Activated T-helper 2 cell treated with anti-CD3 and anti-CD28 coated beads, Interferon-gamma antibody, Interleukin-2, Interleukin-4, amounts not matched to agents 10 μg/mL and 5 μg/mL and 100 μg/mL, durations not matched to agents 14 hours and 24 hours and 36 hours (primary cell): Measurements from ENCODE around the gene ARHGEF17. TPM values are rescaled to one million over a fixed set of nuclear protein-coding genes. Genes with fewer than 3 reads are reported as not detected.

ENCODE experiments used
- DNase-seq: peaks from one replicate; pipeline ENCODE4 v3.0.0; 2021; ENCODE audit warnings: low spot score
- H3K27ac Mint-ChIP-seq: one replicate; pipeline ENCODE4 v1.8.0; 2021; ENCODE audit warnings: mixed read lengths
- H3K27me3 Mint-ChIP-seq: one replicate; pipeline ENCODE4 v1.8.0; 2021; ENCODE audit warnings: low read depth, mixed read lengths
- H3K36me3 Mint-ChIP-seq: one replicate; pipeline ENCODE4 v1.8.0; 2021; ENCODE audit warnings: low read depth, mixed read lengths
- H3K4me1 Mint-ChIP-seq: one replicate; pipeline ENCODE4 v1.8.0; 2021; ENCODE audit warnings: low read depth, mixed read lengths
- H3K4me3 Mint-ChIP-seq: one replicate; pipeline ENCODE4 v1.8.0; 2021; ENCODE audit warnings: low read depth, mild to moderate bottlenecking, moderate library complexity, mixed read lengths
- H3K9me3 Mint-ChIP-seq: one replicate; pipeline ENCODE4 v1.8.0; 2021; ENCODE audit warnings: mixed read lengths
- intact Hi-C: fragments of 100-400 bp; cut with micrococcal nuclease; formaldehyde crosslinking; loops from one replicate; pipeline ENCODE4 v1.15.1; 2023
- total RNA-seq: library from RNA; stranded (reverse); gene quantifications from 2 replicates; pipeline ENCODE4 v1.2.3, GENCODE V29; 2022

ARHGEF17 gene
- total RNA-seq, 1 donor from 2014 or later = 0.30 TPM

GRCh38 chr11:73342633-73343032 lies 34.6 kb downstream of the ARHGEF17 start:
- Mint-ChIP-seq H3K4me3 (no peak overlapping the region), H3K9me3 (no peaks in the 10 kb centered on the region), H3K27ac (no peak overlapping the region), H3K27me3 (peaks cover 4% of the 10 kb centered on the region), H3K36me3 (no peaks in the 10 kb centered on the region), H3K4me1 (no peaks in the 10 kb centered on the region)
- intact Hi-C loops = no loop called here
- no peak for DNase-seq

- Mint-ChIP-seq H3K27ac (no peak overlapping the region), H3K4me1 (no peaks in the 10 kb centered on the region)
Measured at GRCh38 chr11:73343076-73343873, 35.2 kb downstream of the ARHGEF17 start.

GRCh38 chr11:73344191-73344607 lies 36.1 kb downstream of the ARHGEF17 start:
- Mint-ChIP-seq H3K27me3 (peaks cover 4% of the 10 kb centered on the region), H3K27ac (no peak overlapping the region), H3K4me3 (no peak overlapping the region), H3K36me3 (no peaks in the 10 kb centered on the region), H3K4me1 (no peaks in the 10 kb centered on the region), H3K9me3 (no peaks in the 10 kb centered on the region)
- intact Hi-C loops = no loop called here
- no peak for DNase-seq

More at GRCh38 chr11:73343076-73343873, 35.2 kb downstream of the ARHGEF17 start:
- Mint-ChIP-seq H3K4me3 (no peak overlapping the region), H3K9me3 (no peaks in the 10 kb centered on the region), H3K27me3 (peaks cover 4% of the 10 kb centered on the region), H3K36me3 (no peaks in the 10 kb centered on the region)
- intact Hi-C loops = no loop called here
- DNase-seq = no peak

GRCh38 chr11:73345481-73346160 lies 37.5 kb downstream of the ARHGEF17 start:
- Mint-ChIP-seq H3K27ac (no peak overlapping the region), H3K27me3 (peaks cover 4% of the 10 kb centered on the region), H3K9me3 (no peaks in the 10 kb centered on the region), H3K36me3 (no peaks in the 10 kb centered on the region), H3K4me3 (no peak overlapping the region), H3K4me1 (peaks cover 8% of the 10 kb centered on the region)
- DNase-seq = no peak
- intact Hi-C loops = no loop called here

GRCh38 chr11:73346186-73346935 lies 38.3 kb downstream of the ARHGEF17 start:
- no peak for DNase-seq
- Mint-ChIP-seq H3K36me3 (no peaks in the 10 kb centered on the region), H3K27ac (no peak overlapping the region), H3K4me3 (no peak overlapping the region), H3K27me3 (peaks cover 4% of the 10 kb centered on the region), H3K9me3 (no peaks in the 10 kb centered on the region), H3K4me1 (peaks cover 15% of the 10 kb centered on the region)
- intact Hi-C loops = no loop called here

GRCh38 chr11:73347067-73347466 lies 39.0 kb downstream of the ARHGEF17 start:
- no peak for DNase-seq
- peaks cover 4% of the 10 kb centered on the region for H3K27me3 Mint-ChIP-seq
- H3K4me3 Mint-ChIP-seq = no peak overlapping the region
- peaks cover 17% of the 10 kb centered on the region for H3K4me1 Mint-ChIP-seq
- H3K27ac Mint-ChIP-seq = no peak overlapping the region
- intact Hi-C loops = no loop called here
- H3K9me3 Mint-ChIP-seq = no peaks in the 10 kb centered on the region
- no peaks in the 10 kb centered on the region for H3K36me3 Mint-ChIP-seq

GRCh38 chr11:73348838-73349237 lies 40.8 kb downstream of the ARHGEF17 start:
- intact Hi-C loops = no loop called here
- Mint-ChIP-seq H3K27me3 (peaks cover 4% of the 10 kb centered on the region), H3K4me3 (no peak overlapping the region), H3K36me3 (no peaks in the 10 kb centered on the region), H3K4me1 (peaks cover 28% of the 10 kb centered on the region), H3K27ac (no peak overlapping the region), H3K9me3 (no peaks in the 10 kb centered on the region)
- DNase-seq = no peak

- Mint-ChIP-seq H3K4me3 (no peak overlapping the region), H3K9me3 (no peaks in the 10 kb centered on the region), H3K27me3 (peaks cover 4% of the 10 kb centered on the region), H3K4me1 (peaks cover 30% of the 10 kb centered on the region), H3K27ac (no peak overlapping the region), H3K36me3 (no peaks in the 10 kb centered on the region)
- no peak for DNase-seq
- intact Hi-C loops = no loop called here
Measured at GRCh38 chr11:73349633-73350032, 41.6 kb downstream of the ARHGEF17 start.

GRCh38 chr11:73350908-73351636 lies 43.0 kb downstream of the ARHGEF17 start:
- peaks cover 35% of the 10 kb centered on the region for H3K4me1 Mint-ChIP-seq
- H3K27ac Mint-ChIP-seq = no peak overlapping the region
- H3K4me3 Mint-ChIP-seq = no peak overlapping the region
- intact Hi-C loops = loop anchor here (1.0 kb wide), 3 partner anchors 25 to 310 kb away; partner anchors contain the start of gene RELT
- no peaks in the 10 kb centered on the region for H3K36me3 Mint-ChIP-seq
- H3K9me3 Mint-ChIP-seq = no peaks in the 10 kb centered on the region
- H3K27me3 Mint-ChIP-seq = peaks cover 4% of the 10 kb centered on the region
- DNase-seq = peak; percentile 60

GRCh38 chr11:73353422-73353821 lies 45.3 kb downstream of the ARHGEF17 start:
- Mint-ChIP-seq H3K27me3 (no peaks in the 10 kb centered on the region), H3K4me3 (no peak overlapping the region), H3K27ac (peak overlapping the region; percentile 65), H3K9me3 (no peaks in the 10 kb centered on the region), H3K4me1 (peaks cover 35% of the 10 kb centered on the region), H3K36me3 (no peaks in the 10 kb centered on the region)
- intact Hi-C loops = no loop called here
- DNase-seq = peak; percentile 40

- intact Hi-C loops = no loop called here
- Mint-ChIP-seq H3K4me3 (no peak overlapping the region), H3K27me3 (no peaks in the 10 kb centered on the region), H3K9me3 (no peaks in the 10 kb centered on the region), H3K27ac (no peak overlapping the region), H3K36me3 (no peaks in the 10 kb centered on the region), H3K4me1 (peaks cover 32% of the 10 kb centered on the region)
- DNase-seq = no peak
Measured at GRCh38 chr11:73355109-73355508, 47.0 kb downstream of the ARHGEF17 start.
